WERI-Rb-1 (cell line): Measurements from ENCODE around the gene COPS4.

Experiments
- DNase-seq: peaks from one replicate; pipeline ENCODE4 v3.0.0-alpha.2; 2020
- H3K27ac ChIP-seq: fragments of 250-450 bp; sonication (Bioruptor Pico); 2 replicates; pipeline ENCODE4 v1.5.1; 2020; ENCODE audit warnings: mild to moderate bottlenecking, moderate library complexity
- H3K27me3 ChIP-seq: fragments of 250-450 bp; sonication (Bioruptor Pico); 2 replicates; pipeline ENCODE4 v1.5.1; 2021; ENCODE audit warnings: mild to moderate bottlenecking, low read depth, moderate library complexity; ENCODE audit not compliant: insufficient read depth, severe bottlenecking
- H3K36me3 ChIP-seq: fragments of 250-450 bp; sonication (Bioruptor Pico); 2 replicates; pipeline ENCODE4 v1.5.1; 2020; ENCODE audit warnings: mild to moderate bottlenecking, moderate library complexity
- H3K4me3 ChIP-seq: 2 replicates; pipeline ENCODE4 v1.5.1; 2011; ENCODE audit warnings: low read depth, mild to moderate bottlenecking, control low read depth, low read length
- H3K9me3 ChIP-seq: fragments of 250-450 bp; sonication (Bioruptor Pico); 2 replicates; pipeline ENCODE4 v1.5.1; 2021; ENCODE audit warnings: mild to moderate bottlenecking, moderate library complexity; ENCODE audit not compliant: severe bottlenecking
- TF ChIP-seq, protein P1 (sequence below): IDR thresholded peaks from 2 replicates; pipeline ENCODE4 v1.5.1; 2011; ENCODE audit warnings: low read depth, mild to moderate bottlenecking, control low read depth, inconsistent platforms, low read length

Gene COPS4

DNA sequence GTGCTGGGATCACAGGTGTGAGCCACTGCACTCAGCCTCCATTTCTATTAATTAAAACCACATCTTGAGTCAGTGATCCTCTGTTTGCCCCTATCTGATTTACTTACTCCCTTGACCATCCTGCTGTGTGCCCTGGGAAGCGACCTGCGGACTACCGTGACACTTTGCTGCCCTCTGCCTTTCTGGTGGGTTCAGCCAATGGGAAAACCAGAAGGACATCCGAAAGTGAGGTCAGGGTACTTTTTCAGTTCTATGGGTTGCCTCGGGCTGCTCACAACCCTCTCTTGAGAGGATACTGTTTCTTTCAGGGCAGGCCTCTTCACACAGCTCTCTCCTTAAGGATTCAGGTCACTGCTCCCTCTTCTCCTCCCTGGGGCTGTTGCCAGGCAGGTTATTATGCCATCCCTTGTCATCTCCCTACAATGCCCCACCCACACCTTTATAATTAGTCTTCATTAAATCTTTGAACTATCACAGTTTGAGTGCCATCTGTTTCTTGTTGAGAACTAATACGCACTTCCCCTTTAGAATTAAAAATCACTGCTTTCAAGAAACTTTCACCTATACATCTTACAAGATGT lies 58.2 kb downstream of the COPS4 start:
- Histone ChIP-seq H3K4me3 (no peak overlapping the region), H3K9me3 (no peaks in the 10 kb centered on the region), H3K36me3 (no peaks in the 10 kb centered on the region), H3K27me3 (no peaks in the 10 kb centered on the region), H3K27ac (no peak overlapping the region)
- TF ChIP-seq, protein P1, sequence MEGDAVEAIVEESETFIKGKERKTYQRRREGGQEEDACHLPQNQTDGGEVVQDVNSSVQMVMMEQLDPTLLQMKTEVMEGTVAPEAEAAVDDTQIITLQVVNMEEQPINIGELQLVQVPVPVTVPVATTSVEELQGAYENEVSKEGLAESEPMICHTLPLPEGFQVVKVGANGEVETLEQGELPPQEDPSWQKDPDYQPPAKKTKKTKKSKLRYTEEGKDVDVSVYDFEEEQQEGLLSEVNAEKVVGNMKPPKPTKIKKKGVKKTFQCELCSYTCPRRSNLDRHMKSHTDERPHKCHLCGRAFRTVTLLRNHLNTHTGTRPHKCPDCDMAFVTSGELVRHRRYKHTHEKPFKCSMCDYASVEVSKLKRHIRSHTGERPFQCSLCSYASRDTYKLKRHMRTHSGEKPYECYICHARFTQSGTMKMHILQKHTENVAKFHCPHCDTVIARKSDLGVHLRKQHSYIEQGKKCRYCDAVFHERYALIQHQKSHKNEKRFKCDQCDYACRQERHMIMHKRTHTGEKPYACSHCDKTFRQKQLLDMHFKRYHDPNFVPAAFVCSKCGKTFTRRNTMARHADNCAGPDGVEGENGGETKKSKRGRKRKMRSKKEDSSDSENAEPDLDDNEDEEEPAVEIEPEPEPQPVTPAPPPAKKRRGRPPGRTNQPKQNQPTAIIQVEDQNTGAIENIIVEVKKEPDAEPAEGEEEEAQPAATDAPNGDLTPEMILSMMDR: no peak
- no peak for DNase-seq

DNA sequence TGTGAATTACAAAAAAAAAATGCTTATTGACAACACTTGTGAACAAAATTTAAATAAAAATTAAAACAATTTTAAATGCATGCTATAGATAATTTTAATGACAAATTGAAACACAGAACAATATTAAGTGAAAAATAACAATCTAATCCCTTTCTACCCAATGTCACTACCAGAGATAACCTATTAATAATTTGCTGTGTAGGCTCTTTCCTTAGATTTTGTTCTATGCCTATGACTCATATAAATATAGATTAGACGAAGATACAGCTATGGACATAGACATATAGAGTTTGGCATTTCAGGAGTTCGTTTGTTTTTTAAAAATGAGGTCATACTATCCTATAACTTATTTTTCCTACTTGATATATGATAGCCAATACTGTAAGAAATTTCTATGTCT lies 61.4 kb downstream of the COPS4 start:
- no peaks in the 10 kb centered on the region for H3K36me3 ChIP-seq
- H3K27me3 ChIP-seq: no peaks in the 10 kb centered on the region
- no peak for DNase-seq
- TF ChIP-seq, protein P1: no peak
- no peak overlapping the region for H3K27ac ChIP-seq
- no peak overlapping the region for H3K4me3 ChIP-seq
- H3K9me3 ChIP-seq: no peaks in the 10 kb centered on the region

DNA sequence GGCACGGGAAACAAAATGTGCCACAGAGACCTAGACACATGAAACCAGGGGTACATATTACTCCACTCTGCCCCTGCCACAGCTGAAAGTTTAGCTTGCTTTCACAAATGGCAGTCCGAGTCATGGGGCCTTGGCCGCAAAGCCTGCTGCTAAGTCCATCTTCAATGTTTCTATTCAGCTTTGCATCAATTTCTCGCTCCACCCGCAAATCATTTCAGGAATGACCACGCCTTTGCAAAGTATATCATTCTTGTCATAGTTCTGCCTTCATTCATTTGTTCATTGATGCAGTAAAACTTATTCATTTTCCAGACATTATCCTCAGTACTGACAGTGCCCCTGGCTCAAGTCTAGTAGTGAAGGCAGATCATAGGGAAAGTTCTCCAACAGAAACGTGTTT lies 70.0 kb downstream of the COPS4 start:
- Histone ChIP-seq H3K36me3 (no peaks in the 10 kb centered on the region), H3K9me3 (no peaks in the 10 kb centered on the region), H3K27ac (no peak overlapping the region), H3K4me3 (no peak overlapping the region), H3K27me3 (no peaks in the 10 kb centered on the region)
- no peak for DNase-seq
- TF ChIP-seq, protein P1: no peak

DNA sequence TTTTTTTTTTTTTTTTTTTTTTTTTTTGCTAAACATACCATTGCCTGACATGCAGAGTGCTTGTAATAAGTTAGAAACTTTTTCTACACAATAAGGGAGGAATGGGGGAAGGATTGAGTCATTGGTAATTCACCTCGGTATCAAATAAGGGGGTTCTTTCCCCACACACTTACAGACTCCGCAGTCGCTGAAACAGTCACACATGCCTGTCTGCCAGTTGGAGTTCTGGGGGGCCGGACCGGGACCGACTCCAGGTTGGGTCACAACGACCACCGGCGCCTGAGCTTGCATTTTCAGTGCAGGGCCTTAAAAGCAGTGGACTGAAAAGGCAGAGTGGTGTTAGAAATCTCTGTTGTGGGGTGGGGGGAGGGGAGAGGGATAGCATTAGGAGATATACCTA lies 72.6 kb downstream of the COPS4 start:
- Histone ChIP-seq H3K27ac (no peak overlapping the region), H3K4me3 (no peak overlapping the region), H3K9me3 (no peaks in the 10 kb centered on the region), H3K27me3 (no peaks in the 10 kb centered on the region), H3K36me3 (no peaks in the 10 kb centered on the region)
- no peak for DNase-seq
- TF ChIP-seq, protein P1: no peak

DNA sequence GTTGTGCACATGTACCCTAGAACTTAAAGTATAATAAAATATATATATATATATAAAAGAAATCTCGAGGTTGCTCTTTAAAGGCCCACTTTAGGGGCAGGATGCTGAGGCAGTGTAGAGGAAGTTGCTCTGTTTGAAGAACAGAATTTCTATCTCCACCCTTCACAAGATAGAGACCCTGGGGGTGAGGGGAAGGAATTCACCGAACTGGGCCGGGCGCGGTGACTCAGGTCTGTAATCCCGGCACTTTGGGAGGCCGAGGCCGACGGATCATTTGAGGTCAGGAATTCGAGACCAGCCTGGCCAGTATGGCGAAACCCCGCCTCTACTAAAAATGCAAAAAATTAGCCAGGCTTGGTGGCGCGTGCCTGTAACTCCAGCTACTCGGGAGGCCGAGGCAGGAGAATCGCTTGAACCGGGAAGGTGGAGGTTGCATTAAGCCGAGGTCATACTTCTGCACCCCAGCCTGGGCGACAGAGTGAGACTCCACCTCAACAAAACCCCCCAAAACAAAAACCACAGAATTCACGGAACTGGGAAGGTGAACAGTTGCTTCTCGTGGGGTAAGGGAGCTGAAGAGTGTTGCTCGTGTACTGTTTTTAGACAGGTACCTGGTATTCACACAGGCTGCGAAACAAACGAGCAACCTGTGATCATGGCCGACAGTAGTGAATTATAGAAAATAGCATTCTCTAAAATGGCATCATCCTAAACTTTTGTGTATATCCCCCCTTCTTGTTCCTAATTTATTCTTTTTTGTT lies 73.3 kb downstream of the COPS4 start:
- TF ChIP-seq, protein P1: no peak
- Histone ChIP-seq H3K9me3 (no peaks in the 10 kb centered on the region), H3K27me3 (no peaks in the 10 kb centered on the region), H3K4me3 (no peak overlapping the region), H3K36me3 (no peaks in the 10 kb centered on the region), H3K27ac (no peak overlapping the region)
- DNase-seq: no peak
